ENCODE results near the gene LRRK2. TPM values are rescaled to one million over a fixed set of nuclear protein-coding genes. Genes with fewer than 3 reads are reported as not detected.

Gene LRRK2
- total and polyA plus RNA-seq, 2 of the 13 experiments (the other 11 are each of a cell fraction or from before 2014, with no cell fraction given) = not detected

- TF ChIP-seq TFAP4 (IDR thresholded peaks at IDR 0.05; ENCODE audit: borderline replicate concordance, low read depth) (no peak), CREB1 (IDR thresholded peaks at IDR 0.05) (no peak), CREB1 (CRISPR knock-in tag; IDR thresholded peaks at IDR 0.05) (no peak), DNMT1 (CRISPR knock-in tag; IDR thresholded peaks at IDR 0.05) (no peak), ZNF550 (CRISPR knock-in tag; IDR thresholded peaks at IDR 0.05; ENCODE audit: borderline replicate concordance) (no peak), FOXO1 (CRISPR knock-in tag; IDR thresholded peaks at IDR 0.05) (no peak), ZNF513 (CRISPR knock-in tag; conservative IDR thresholded peaks at IDR 0.05) (no peak), ADNP (CRISPR knock-in tag; IDR thresholded peaks at IDR 0.05) (no peak), KDM4B (CRISPR knock-in tag; IDR thresholded peaks at IDR 0.05) (no peak), POLR2AphosphoS5 (IDR thresholded peaks at IDR 0.05; ENCODE audit: low read depth, low read length) (no peak), ZBTB26 (CRISPR knock-in tag; IDR thresholded peaks at IDR 0.05; ENCODE audit: borderline replicate concordance) (no peak), ZNF574 (CRISPR knock-in tag; IDR thresholded peaks at IDR 0.05) (no peak), NFRKB (IDR thresholded peaks at IDR 0.05) (no peak), ZSCAN25 (CRISPR knock-in tag; IDR thresholded peaks at IDR 0.05) (no peak)
Observed at GRCh38 chr12:40203060-40203430, 21.8 kb upstream of the LRRK2 start (continued).
